GM19397 (cell line): ENCODE results near the gene TBC1D9.

Source experiments
- ATAC-seq: cut with Tn5 transposase; IDR thresholded peaks from one replicate; pipeline ENCODE4 v1.9.1; 2021; ENCODE audit warnings: mild to moderate bottlenecking, moderate library complexity; ENCODE audit not compliant: unreplicated experiment

Gene TBC1D9

GRCh38 chr4:140628016-140628415 lies 128.2 kb downstream of the TBC1D9 start:
- ATAC-seq = no peak

- no peak for ATAC-seq
Observed at GRCh38 chr4:140626661-140627376, 129.4 kb downstream of the TBC1D9 start.

GRCh38 chr4:140622333-140622958 lies 133.7 kb downstream of the TBC1D9 start:
- no peak for ATAC-seq

GRCh38 chr4:140621161-140621560 lies 135.0 kb downstream of the TBC1D9 start:
- no peak for ATAC-seq

- ATAC-seq = no peak
Observed at GRCh38 chr4:140617499-140618248, 138.5 kb downstream of the TBC1D9 start.

GRCh38 chr4:140615451-140615850 lies 140.7 kb downstream of the TBC1D9 start:
- no peak for ATAC-seq

GRCh38 chr4:140612357-140612756 lies 143.8 kb downstream of the TBC1D9 start:
- ATAC-seq = no peak

GRCh38 chr4:140611854-140612253 lies 144.3 kb downstream of the TBC1D9 start:
- no peak for ATAC-seq

- ATAC-seq = no peak
Observed at GRCh38 chr4:140609548-140610425, 146.4 kb downstream of the TBC1D9 start.

GRCh38 chr4:140607852-140608251 lies 148.3 kb downstream of the TBC1D9 start:
- no peak for ATAC-seq

GRCh38 chr4:140604544-140604943 lies 151.6 kb downstream of the TBC1D9 start:
- ATAC-seq = no peak

GRCh38 chr4:140603286-140603685 lies 152.9 kb downstream of the TBC1D9 start:
- no peak for ATAC-seq

GRCh38 chr4:140602714-140603113 lies 153.5 kb downstream of the TBC1D9 start:
- ATAC-seq = no peak

- no peak for ATAC-seq
Observed at GRCh38 chr4:140600408-140600807, 155.8 kb downstream of the TBC1D9 start.

GRCh38 chr4:140595065-140595464 lies 161.1 kb downstream of the TBC1D9 start:
- ATAC-seq = peak; percentile 64

GRCh38 chr4:140584439-140584838 lies 171.7 kb downstream of the TBC1D9 start:
- ATAC-seq = no peak

GRCh38 chr4:140581078-140581477 lies 175.1 kb downstream of the TBC1D9 start:
- ATAC-seq = no peak

GRCh38 chr4:140579278-140579677 lies 176.9 kb downstream of the TBC1D9 start:
- ATAC-seq = no peak

GRCh38 chr4:140575489-140575888 lies 180.7 kb downstream of the TBC1D9 start:
- ATAC-seq = no peak

- no peak for ATAC-seq
Observed at GRCh38 chr4:140571620-140572019, 184.6 kb downstream of the TBC1D9 start.
